UCSD-AML1 (cell line): ENCODE data around the gene PIGT.

Source experiments
- DNase-seq: peaks from one replicate; lab custom pipeline; 2025; ENCODE audit not compliant: unreplicated experiment; lab: John Stamatoyannopoulos, UW

The PIGT gene

GRCh38 chr20:45415822-45416637 lies at the start of gene PIGT:
TSS of gene PIGT (plus strand) at chr20:45416141. CDS start at chr20:45416157, 16 bp downstream.
- DNase-seq = peak; percentile 87

- DNase-seq = no peak
Measured at GRCh38 chr20:45366192-45366591, 49.7 kb upstream of the PIGT start.

GRCh38 chr20:45366631-45367030 lies 49.3 kb upstream of the PIGT start:
- no peak for DNase-seq

GRCh38 chr20:45367126-45367525 lies 48.8 kb upstream of the PIGT start:
- no peak for DNase-seq

- DNase-seq = no peak
Measured at GRCh38 chr20:45368221-45368980, 47.5 kb upstream of the PIGT start.

GRCh38 chr20:45370571-45371160 lies 45.3 kb upstream of the PIGT start:
- DNase-seq = no peak

GRCh38 chr20:45372241-45372640 lies 43.7 kb upstream of the PIGT start:
- no peak for DNase-seq

- DNase-seq = no peak
Measured at GRCh38 chr20:45372646-45373352, 43.1 kb upstream of the PIGT start.

GRCh38 chr20:45373353-45374100 lies 42.4 kb upstream of the PIGT start:
- DNase-seq = peak; percentile 83

- DNase-seq = no peak
Measured at GRCh38 chr20:45374101-45374467, 41.9 kb upstream of the PIGT start.

- no peak for DNase-seq
Measured at GRCh38 chr20:45374966-45375365, 41.0 kb upstream of the PIGT start.

- no peak for DNase-seq
Measured at GRCh38 chr20:45377269-45377668, 38.7 kb upstream of the PIGT start.

- DNase-seq = no peak
Measured at GRCh38 chr20:45378191-45378590, 37.8 kb upstream of the PIGT start, which contains the start of gene TP53TG5. TSS of gene TP53TG5 (minus strand) at chr20:45378325. CDS start at chr20:45378236, 89 bp downstream.

GRCh38 chr20:45387274-45387673 lies 28.7 kb upstream of the PIGT start:
- no peak for DNase-seq

GRCh38 chr20:45390931-45391330 lies 25.0 kb upstream of the PIGT start:
- no peak for DNase-seq

GRCh38 chr20:45391559-45391958 lies 24.4 kb upstream of the PIGT start:
- DNase-seq = no peak

GRCh38 chr20:45392733-45393132 lies 23.2 kb upstream of the PIGT start:
- no peak for DNase-seq

GRCh38 chr20:45394221-45395113 lies 21.5 kb upstream of the PIGT start:
- DNase-seq = no peak

- no peak for DNase-seq
Measured at GRCh38 chr20:45395114-45395415, 20.9 kb upstream of the PIGT start.

- DNase-seq = no peak
Measured at GRCh38 chr20:45399018-45399417, 16.9 kb upstream of the PIGT start.
